Gastrocnemius medialis (tissue), 4 donors: ENCODE results near the gene LINGO1.

ENCODE experiments used
- POLR2A ChIP-seq, 2 donors: fragments of 450-650 bp; IDR thresholded peaks; one replicate each; pipeline ENCODE4 v1.6.1; 2017; ENCODE audit warnings: antibody characterized with exemption in 2 of 2, mild to moderate bottlenecking in 2 of 2, moderate library complexity in 2 of 2
- TF ChIP-seq, protein P1 (sequence below), 5 experiments: fragments of 450-650 bp in 3 of 5; fragments of 200-600 bp in 2 of 5; sonication (generic) in 2 of 5; IDR thresholded peaks in 4 of 5; conservative IDR thresholded peaks in 1 of 5; 1 replicate in 4 of 5; 2 replicates in 1 of 5; pipeline ENCODE4 v1.5.1; 2016 to 2019; ENCODE audit warnings: antibody characterized with exemption in 5 of 5, mild to moderate bottlenecking in 3 of 5, moderate library complexity in 3 of 5

DNA sequence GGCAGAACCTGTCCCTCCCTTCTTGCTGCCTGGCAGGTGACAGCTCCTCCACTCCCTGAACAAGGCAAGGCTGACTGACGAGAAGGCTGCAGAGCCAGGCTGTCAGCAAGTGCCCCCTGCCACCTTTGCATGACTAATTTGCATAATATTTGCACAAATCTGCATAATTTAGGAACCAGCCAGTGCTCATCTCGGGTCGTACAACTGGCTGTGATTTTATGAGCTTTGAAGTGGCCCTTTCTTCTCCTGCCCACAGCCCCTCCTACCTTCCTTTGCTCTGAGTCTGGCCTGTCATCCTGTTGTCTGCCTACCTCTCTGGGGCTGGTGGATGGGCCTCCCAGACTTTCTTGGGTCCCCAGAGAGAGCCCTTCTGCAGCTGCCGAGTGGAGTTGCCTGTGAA lies 58.9 kb downstream of the LINGO1 start:
- no peak for TF ChIP-seq POLR2A (IDR thresholded peaks at IDR 0.05)
- TF ChIP-seq, protein P1, sequence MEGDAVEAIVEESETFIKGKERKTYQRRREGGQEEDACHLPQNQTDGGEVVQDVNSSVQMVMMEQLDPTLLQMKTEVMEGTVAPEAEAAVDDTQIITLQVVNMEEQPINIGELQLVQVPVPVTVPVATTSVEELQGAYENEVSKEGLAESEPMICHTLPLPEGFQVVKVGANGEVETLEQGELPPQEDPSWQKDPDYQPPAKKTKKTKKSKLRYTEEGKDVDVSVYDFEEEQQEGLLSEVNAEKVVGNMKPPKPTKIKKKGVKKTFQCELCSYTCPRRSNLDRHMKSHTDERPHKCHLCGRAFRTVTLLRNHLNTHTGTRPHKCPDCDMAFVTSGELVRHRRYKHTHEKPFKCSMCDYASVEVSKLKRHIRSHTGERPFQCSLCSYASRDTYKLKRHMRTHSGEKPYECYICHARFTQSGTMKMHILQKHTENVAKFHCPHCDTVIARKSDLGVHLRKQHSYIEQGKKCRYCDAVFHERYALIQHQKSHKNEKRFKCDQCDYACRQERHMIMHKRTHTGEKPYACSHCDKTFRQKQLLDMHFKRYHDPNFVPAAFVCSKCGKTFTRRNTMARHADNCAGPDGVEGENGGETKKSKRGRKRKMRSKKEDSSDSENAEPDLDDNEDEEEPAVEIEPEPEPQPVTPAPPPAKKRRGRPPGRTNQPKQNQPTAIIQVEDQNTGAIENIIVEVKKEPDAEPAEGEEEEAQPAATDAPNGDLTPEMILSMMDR (IDR thresholded peaks at IDR 0.05 in 4 of 5, conservative IDR thresholded peaks at IDR 0.05 in 1 of 5), result no peak
